GM21786 (cell line): ENCODE measurements around the gene PPP2R3B.
"Not testable (repeated sequence)": the region's sequence is repeated elsewhere in the genome, so short reads cannot be mapped to it uniquely, and the experiment has no call there.

Experiments used
- ATAC-seq: cut with Tn5 transposase; IDR thresholded peaks from one replicate; pipeline ENCODE4 v1.9.1; 2021; ENCODE audit not compliant: unreplicated experiment

Gene PPP2R3B

GRCh38 chrX:338836-339400, 47.8 kb downstream of the PPP2R3B start:
- ATAC-seq, result no peak

- no peak for ATAC-seq
These were observed 48.3 kb downstream of the PPP2R3B start for GRCh38 chrX:338281-338835.

- ATAC-seq, result no peak
These were observed 49.3 kb downstream of the PPP2R3B start for GRCh38 chrX:337331-337831.

- ATAC-seq, result no peak
These were observed 50.5 kb downstream of the PPP2R3B start for GRCh38 chrX:336227-336626.

- no peak for ATAC-seq
These were observed 51.0 kb downstream of the PPP2R3B start for GRCh38 chrX:335758-336155.

GRCh38 chrX:334971-335757, 51.5 kb downstream of the PPP2R3B start:
- ATAC-seq, result no peak

GRCh38 chrX:334331-334891, 52.3 kb downstream of the PPP2R3B start:
- no peak for ATAC-seq

GRCh38 chrX:333611-334311, 52.9 kb downstream of the PPP2R3B start:
- ATAC-seq, result no peak

GRCh38 chrX:332916-333610, 53.6 kb downstream of the PPP2R3B start:
- no peak for ATAC-seq

- no peak for ATAC-seq
These were observed 54.2 kb downstream of the PPP2R3B start for GRCh38 chrX:332496-332860.

- no peak for ATAC-seq
These were observed 54.7 kb downstream of the PPP2R3B start for GRCh38 chrX:331825-332495.

- no peak for ATAC-seq
These were observed 55.4 kb downstream of the PPP2R3B start for GRCh38 chrX:331151-331824.

GRCh38 chrX:330726-331150, 56.0 kb downstream of the PPP2R3B start:
- no peak for ATAC-seq

GRCh38 chrX:330141-330725, 56.5 kb downstream of the PPP2R3B start:
- not testable (repeated sequence) for ATAC-seq

- no peak for ATAC-seq
These were observed 57.3 kb downstream of the PPP2R3B start for GRCh38 chrX:329291-329910.

- ATAC-seq, result no peak
These were observed 59.0 kb downstream of the PPP2R3B start for GRCh38 chrX:327660-328126.

GRCh38 chrX:324664-325063, 62.0 kb downstream of the PPP2R3B start:
- ATAC-seq, result not testable (repeated sequence)

- ATAC-seq, result no peak
These were observed 62.7 kb downstream of the PPP2R3B start for GRCh38 chrX:323721-324628.
